Measurements from ENCODE around the gene HDAC11.

- TF ChIP-seq CTCF (IDR thresholded peaks at IDR 0.05; ENCODE audit: insufficient read depth, low read length) (no peak), GABPA (IDR thresholded peaks at IDR 0.05; ENCODE audit: low read depth) (no peak), POLR2AphosphoS5 (IDR thresholded peaks at IDR 0.05; ENCODE audit: low read depth) (no peak), REST (IDR thresholded peaks at IDR 0.05; ENCODE audit: insufficient replicate concordance, low read depth) (no peak)
Measured at GRCh38 chr3:13550423-13550690, 70.3 kb downstream of the HDAC11 start.

All from HL-60 (cell line).